Cardiac fibroblast (primary cell): ENCODE measurements around the gene RGL1.
A peak's percentile ranks its signal among the peaks of the same experiment; 100 is the strongest.

Experiments used
- DNase-seq, 2 donors: peaks; one replicate each; pipeline versions ENCODE4 v3.0.0 to v3.0.0-alpha.2; 2010; ENCODE audit warnings: low read depth in 2 of 2
- H3K4me3 ChIP-seq, 2 donors: replicated peaks in 1 of 2; 1 replicate in 1 of 2; 2 replicates in 1 of 2; pipeline ENCODE4 v1.5.1; 2011; ENCODE audit warnings: low read depth in 2 of 2, low read length in 2 of 2, mild to moderate bottlenecking in 2 of 2, moderate library complexity in 1 of 2
- CTCF ChIP-seq: IDR thresholded peaks from one replicate; pipeline ENCODE4 v1.5.1; 2011; ENCODE audit warnings: low read depth, mild to moderate bottlenecking, low read length, inconsistent platforms

Gene RGL1

DNA sequence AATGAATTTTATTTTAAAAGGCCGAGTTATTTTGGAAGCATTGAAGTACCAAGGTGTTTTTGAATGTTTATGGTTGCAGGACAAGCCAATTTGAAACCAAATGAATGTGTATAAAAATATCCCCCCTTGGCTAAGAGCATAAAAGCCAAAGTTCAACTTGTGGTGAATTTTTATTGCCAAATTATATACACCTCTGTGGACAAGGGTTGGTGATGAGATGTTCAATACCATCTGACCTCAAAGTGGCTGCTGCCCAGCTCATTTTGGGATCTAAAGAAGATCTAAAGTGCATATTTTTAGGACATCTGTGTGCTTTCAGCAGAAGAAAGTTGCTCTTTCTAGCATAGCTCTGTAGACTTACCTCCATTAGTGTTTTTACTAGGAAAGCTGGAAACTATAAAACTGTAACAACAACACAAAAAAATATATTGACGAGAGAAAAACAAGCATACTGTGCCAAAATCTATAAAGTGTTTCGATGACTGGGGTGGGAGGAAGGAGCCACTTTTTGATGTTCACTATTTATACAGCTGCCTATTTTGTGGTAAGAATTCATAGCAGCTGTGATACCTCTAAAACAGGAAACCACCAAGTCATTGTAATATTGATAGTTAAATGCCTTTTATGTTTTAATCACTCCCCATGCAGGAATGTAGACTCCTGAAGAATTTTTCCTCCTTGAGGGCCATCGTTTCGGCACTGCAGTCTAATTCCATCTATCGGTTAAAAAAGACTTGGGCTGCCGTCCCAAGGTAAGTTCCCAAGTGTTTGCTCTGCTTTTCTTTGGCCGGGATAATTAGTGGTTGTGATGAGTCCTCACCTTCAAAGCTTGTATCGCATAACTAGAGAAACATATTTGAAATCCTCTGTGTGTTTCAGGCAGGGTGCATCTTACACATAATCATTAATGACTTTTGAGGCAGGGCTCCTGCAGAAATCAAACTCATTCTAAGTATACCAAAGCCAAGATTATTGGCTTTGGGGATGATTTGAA lies 83.2 kb downstream of the RGL1 start:
- no peak for TF ChIP-seq CTCF
- DNase-seq: peak in 1 of 2 donors; percentile 42
- no peak overlapping the region for H3K4me3 ChIP-seq

DNA sequence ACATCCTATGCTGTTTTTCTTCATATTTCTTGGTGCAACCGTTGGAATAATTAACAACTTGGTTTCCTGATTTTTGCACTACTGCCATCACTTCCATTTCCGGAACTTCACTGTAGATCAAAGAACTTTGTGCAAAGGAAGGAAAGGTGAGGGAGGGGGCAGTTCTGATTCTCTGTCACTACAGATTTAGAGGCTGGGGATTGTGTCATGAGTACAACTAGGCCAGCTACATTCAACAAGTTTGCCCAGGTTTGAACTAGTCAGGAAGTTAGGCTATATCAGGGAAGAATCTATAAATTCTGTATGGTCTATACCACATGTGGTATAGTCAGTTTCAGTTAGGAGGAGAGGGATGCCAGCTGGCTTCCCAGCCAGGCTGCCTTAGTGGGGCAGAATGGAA lies 84.2 kb downstream of the RGL1 start:
- no peak overlapping the region for H3K4me3 ChIP-seq
- no peak for DNase-seq
- no peak for TF ChIP-seq CTCF

DNA sequence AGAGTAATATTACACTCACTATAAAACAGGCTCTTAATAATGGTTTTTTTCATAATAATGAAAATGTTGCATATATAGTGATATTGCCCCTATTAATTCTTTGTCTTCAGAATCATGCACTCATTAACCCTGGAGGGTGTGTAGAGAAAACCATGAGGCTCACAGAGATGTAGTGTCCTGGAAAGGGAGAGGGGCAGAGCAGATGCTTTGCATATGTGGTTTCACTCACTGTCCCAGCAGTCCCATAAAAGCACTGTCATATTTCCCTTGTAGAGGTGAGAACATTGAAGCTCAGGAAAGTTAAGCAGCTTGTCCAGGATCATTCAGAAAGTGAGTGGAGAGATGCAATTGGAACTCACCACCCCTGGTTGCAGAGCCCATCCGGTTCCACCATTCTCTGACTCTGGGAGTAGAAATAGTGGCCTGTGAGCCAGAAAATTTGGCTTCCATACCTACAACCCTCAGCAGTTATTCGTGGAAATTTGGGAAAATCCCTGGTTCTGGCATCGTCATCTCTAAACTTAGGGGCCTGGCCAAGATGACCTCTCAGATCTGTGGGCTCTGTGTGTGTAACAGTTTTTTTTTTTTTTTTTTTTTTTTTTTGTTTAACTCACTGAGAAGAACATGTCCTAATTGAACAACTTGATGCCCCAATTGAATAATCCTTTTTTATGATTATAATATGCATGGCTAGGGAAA lies 86.4 kb downstream of the RGL1 start:
- no peak overlapping the region for H3K4me3 ChIP-seq
- no peak for DNase-seq
- no peak for TF ChIP-seq CTCF

DNA sequence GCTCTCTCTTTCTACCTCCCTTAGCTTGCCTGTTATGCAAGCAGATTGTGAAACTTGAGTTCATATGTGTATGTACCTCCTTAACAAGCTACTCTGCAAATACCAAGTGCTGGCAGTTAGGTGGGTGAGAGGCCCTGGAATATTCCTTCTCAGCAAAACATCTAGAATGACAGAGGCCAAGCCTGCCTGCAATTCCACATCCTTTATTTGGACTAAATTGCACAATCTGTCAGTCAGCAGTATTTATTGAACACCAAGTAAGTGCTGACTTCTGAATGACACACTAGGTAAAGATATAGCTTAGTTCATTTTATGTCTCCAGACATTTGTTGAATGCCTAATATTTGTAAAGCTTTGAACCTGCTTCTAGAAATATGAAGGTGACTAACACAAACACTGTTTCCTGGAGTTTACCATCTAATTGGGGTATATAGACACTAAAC lies 87.5 kb downstream of the RGL1 start:
- peak in 1 of 2 donors; percentile 48 for DNase-seq
- no peak for TF ChIP-seq CTCF
- no peak overlapping the region for H3K4me3 ChIP-seq

- DNase-seq: no peak
- H3K4me3 ChIP-seq: no peak overlapping the region
- no peak for TF ChIP-seq CTCF
Measured at GRCh38 chr1:183893561-183894289, 88.8 kb downstream of the RGL1 start.

DNA sequence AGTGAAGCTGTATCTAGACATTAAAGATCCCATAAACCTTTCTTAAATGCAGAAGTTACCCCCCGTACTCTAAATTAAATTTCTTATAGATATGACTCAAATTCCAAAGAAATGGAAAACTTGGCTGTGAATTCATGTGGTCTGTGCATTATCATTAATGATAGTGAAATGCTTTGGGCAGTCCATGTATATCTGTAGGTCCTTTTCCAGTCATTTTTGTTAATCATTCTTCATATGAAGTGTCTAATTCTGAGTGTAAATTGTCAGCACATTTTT lies 89.3 kb downstream of the RGL1 start:
- no peak for DNase-seq
- TF ChIP-seq CTCF: no peak

More for the DNA sequence above, 89.3 kb downstream of the RGL1 start:
- H3K4me3 ChIP-seq: no peak overlapping the region
